Measurements from ENCODE around the gene FRG2.
"Not testable (repeated sequence)": the region's sequence is repeated elsewhere in the genome, so short reads cannot be mapped to it uniquely, and the experiment has no call there.

DNA sequence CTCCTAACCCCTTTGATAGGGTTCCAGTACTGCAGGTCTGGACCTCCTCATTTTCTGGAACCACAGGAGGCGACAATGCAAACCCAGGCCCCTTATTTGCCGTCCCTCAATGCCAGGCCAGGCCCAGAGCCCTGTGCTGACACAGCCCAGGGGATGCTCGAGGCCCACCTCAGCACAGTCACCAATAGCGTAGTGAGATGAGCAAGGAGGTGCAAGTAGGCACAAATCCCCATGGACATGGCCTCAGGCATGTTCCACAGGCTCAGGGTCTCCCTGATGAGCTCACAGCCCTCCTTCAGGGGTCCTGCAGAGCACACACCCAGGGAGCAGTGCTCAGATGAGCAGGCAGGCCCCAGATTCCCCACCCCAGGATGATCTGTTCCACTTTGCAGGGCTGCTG lies 31.9 kb upstream of the FRG2 start:
- not testable (repeated sequence) for TF ChIP-seq POLR2AphosphoS5, POLR2A (IDR thresholded peaks at IDR 0.05)
- TF ChIP-seq, protein P1, sequence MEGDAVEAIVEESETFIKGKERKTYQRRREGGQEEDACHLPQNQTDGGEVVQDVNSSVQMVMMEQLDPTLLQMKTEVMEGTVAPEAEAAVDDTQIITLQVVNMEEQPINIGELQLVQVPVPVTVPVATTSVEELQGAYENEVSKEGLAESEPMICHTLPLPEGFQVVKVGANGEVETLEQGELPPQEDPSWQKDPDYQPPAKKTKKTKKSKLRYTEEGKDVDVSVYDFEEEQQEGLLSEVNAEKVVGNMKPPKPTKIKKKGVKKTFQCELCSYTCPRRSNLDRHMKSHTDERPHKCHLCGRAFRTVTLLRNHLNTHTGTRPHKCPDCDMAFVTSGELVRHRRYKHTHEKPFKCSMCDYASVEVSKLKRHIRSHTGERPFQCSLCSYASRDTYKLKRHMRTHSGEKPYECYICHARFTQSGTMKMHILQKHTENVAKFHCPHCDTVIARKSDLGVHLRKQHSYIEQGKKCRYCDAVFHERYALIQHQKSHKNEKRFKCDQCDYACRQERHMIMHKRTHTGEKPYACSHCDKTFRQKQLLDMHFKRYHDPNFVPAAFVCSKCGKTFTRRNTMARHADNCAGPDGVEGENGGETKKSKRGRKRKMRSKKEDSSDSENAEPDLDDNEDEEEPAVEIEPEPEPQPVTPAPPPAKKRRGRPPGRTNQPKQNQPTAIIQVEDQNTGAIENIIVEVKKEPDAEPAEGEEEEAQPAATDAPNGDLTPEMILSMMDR (IDR thresholded peaks at IDR 0.05) = not testable (repeated sequence)

All from suprapubic skin (tissue), 4 donors.